OCI-LY7 (cell line): ENCODE measurements around the gene TBC1D5.

Experiments used
- EZH2phosphoT487 ChIP-seq: fragments of 200-600 bp; sonication (generic); IDR thresholded peaks from 2 replicates; pipeline ENCODE4 v1.6.1; 2018; ENCODE audit warnings: low read depth, borderline replicate concordance, mild to moderate bottlenecking, mixed run types, antibody characterized with exemption, low read length, moderate library complexity, mixed read lengths
- TF ChIP-seq, protein P1 (sequence below): fragments of 200-600 bp; sonication (generic); conservative IDR thresholded peaks from 2 replicates; pipeline ENCODE4 v1.5.1; 2014; ENCODE audit warnings: mild to moderate bottlenecking, antibody characterized with exemption, low read length, moderate library complexity, mixed read lengths

DNA sequence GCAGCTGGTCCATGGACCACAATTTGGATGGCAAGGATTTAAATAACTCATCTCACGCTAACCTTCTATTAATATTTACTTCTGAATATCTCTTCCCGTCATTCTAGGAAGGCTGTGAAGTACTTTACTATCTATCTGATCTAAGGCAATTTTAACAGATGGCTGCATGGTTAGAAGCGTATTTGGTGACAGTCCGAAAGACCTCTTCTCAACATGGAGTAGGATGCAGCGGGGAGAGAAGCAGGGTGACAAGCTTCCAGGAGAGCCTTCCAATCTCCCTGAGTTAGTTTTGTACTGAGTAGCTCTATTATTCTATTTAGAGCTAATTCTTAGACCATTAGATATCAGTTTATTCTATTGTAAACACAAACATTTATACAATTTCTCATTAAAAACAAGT, 548.3 kb downstream of the TBC1D5 start:
- TF ChIP-seq, protein P1, sequence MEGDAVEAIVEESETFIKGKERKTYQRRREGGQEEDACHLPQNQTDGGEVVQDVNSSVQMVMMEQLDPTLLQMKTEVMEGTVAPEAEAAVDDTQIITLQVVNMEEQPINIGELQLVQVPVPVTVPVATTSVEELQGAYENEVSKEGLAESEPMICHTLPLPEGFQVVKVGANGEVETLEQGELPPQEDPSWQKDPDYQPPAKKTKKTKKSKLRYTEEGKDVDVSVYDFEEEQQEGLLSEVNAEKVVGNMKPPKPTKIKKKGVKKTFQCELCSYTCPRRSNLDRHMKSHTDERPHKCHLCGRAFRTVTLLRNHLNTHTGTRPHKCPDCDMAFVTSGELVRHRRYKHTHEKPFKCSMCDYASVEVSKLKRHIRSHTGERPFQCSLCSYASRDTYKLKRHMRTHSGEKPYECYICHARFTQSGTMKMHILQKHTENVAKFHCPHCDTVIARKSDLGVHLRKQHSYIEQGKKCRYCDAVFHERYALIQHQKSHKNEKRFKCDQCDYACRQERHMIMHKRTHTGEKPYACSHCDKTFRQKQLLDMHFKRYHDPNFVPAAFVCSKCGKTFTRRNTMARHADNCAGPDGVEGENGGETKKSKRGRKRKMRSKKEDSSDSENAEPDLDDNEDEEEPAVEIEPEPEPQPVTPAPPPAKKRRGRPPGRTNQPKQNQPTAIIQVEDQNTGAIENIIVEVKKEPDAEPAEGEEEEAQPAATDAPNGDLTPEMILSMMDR: no peak
- TF ChIP-seq EZH2phosphoT487: no peak
